HepG2 (cell line): Measurements from ENCODE around the gene KIAA0232. TPM values are rescaled to one million over a fixed set of nuclear protein-coding genes. Genes with fewer than 3 reads are reported as not detected.
A peak's percentile ranks its signal among the peaks of the same experiment; 100 is the strongest.

ENCODE experiments used
- CC2D1A ChIP-seq: sonication (generic); formaldehyde crosslinking; IDR thresholded peaks from 2 replicates; pipeline ENCODE4 v1.8.1; 2023; ENCODE audit warnings: mild to moderate bottlenecking, missing genetic modification reagents
- HOXA7 ChIP-seq: sonication (generic); formaldehyde crosslinking; IDR thresholded peaks from 2 replicates; pipeline ENCODE4 v1.8.1; 2022; ENCODE audit warnings: mild to moderate bottlenecking, missing genetic modification reagents, moderate library complexity
- HOXD1 ChIP-seq: sonication (generic); formaldehyde crosslinking; IDR thresholded peaks from 2 replicates; pipeline ENCODE4 v1.5.0; 2020; ENCODE audit warnings: missing genetic modification reagents
- PHF5A ChIP-seq: IDR thresholded peaks from one replicate; pipeline ENCODE4 v1.6.1; 2018; ENCODE audit warnings: low read depth, missing genetic modification reagents; ENCODE audit not compliant: unreplicated experiment
- POLR2AphosphoS2 ChIP-seq: IDR thresholded peaks from 2 replicates; pipeline ENCODE4 v1.6.1; 2011; ENCODE audit warnings: low read depth, low read length, improper control_type of control experiment
- RERE ChIP-seq: IDR thresholded peaks from 2 replicates; pipeline ENCODE4 v1.6.1; 2016; ENCODE audit warnings: low read depth, missing genetic modification reagents, missing compliant biosample characterization
- SIX1 ChIP-seq: sonication (generic); formaldehyde crosslinking; IDR thresholded peaks from 2 replicates; pipeline ENCODE4 v1.4.0; 2020; ENCODE audit warnings: missing genetic modification reagents, borderline replicate concordance
- ZNF18 ChIP-seq: sonication (generic); formaldehyde crosslinking; IDR thresholded peaks from 2 replicates; pipeline ENCODE4 v1.8.0; 2022; ENCODE audit warnings: mild to moderate bottlenecking, missing genetic modification reagents; ENCODE audit not compliant: insufficient replicate concordance
- ZNF557 ChIP-seq: sonication (generic); formaldehyde crosslinking; IDR thresholded peaks from 2 replicates; pipeline ENCODE4 v1.4.0; 2020; ENCODE audit warnings: missing genetic modification reagents
- polyA plus RNA-seq, 8 experiments: library from polyadenylated mRNA; depleted of rRNA in 3 of 8; stranded (reverse) in 7 of 8; unstranded in 1 of 8; fragments of >200 nt; fragmentation: Illumina TruSeq in 4 of 8; extraction: Trizol in 4 of 8; gene quantifications; 2 replicates each; pipeline versions ENCODE4 v1.2.1 to v1.2.3, GENCODE V29; 2011 to 2016; ENCODE audit warnings: low read depth in 4 of 8, missing spikeins in 1 of 8, mixed read lengths in 1 of 8; ENCODE audit not compliant: insufficient read depth in 1 of 8
- total RNA-seq, 5 experiments: library from RNA; depleted of rRNA; stranded (reverse); fragments of >200 nt; fragmentation: Illumina TruSeq; extraction: Trizol; gene quantifications; 2 replicates each; pipeline ENCODE4 v1.2.3, GENCODE V29; 2016; ENCODE audit warnings: low read depth in 1 of 5
- TF ChIP-seq, protein P1 (sequence below): sonication (generic); formaldehyde crosslinking; IDR thresholded peaks from 2 replicates; pipeline ENCODE4 v1.4.0; 2020; ENCODE audit warnings: missing genetic modification reagents, borderline replicate concordance
- TF ChIP-seq, protein P2 (sequence below): sonication (generic); formaldehyde crosslinking; IDR thresholded peaks from 2 replicates; pipeline ENCODE4 v1.5.0; 2020; ENCODE audit warnings: missing genetic modification reagents
- TF ChIP-seq, protein P3 (sequence below): fragments of 450-650 bp; IDR thresholded peaks from 2 replicates; pipeline ENCODE4 v1.6.1; 2017

The KIAA0232 gene
- total and polyA plus RNA-seq, 2 of the 13 experiments (the other 11 are each of a cell fraction or from before 2014, with no cell fraction given) = 7.8 to 17.1 TPM

DNA sequence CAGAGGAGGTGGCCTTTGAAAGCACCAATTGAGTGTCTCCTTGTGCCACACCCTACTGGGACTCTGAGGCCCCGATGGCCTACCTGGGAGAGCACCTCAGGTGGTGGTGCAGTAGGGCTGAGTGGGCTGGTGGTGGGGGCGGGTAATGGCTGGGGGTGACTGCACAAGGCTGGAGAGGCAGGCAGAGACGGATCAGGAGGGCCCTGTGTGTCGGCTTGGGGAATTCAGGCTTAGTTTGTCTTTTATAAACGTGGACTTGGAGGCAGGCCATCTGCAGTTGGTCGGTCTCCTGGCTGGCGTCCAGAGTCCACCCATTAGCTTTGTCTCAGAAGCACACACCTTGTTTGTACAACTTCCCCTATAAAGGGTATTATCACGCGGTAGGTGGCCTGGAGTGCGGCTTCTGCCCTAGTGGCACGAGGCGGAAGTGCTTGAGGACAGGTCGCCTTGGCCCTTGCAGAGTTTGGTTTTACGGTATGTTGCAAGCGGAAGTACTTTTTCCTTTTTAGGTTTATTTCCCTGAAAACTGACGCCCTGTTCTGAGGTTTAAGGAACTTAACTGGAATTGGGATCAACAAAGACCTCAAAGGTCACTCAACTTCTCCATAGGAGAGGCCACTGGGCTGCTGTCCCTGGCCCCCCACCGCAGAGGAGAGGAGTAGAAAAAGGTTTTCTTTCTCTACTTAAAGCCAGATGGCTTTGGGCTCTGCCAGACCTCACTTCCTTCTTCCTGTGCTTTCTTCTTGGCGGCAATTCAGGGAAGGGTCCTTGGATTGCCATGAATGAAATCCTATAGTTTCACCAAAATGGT lies 135.1 kb downstream of the KIAA0232 start (continued):
- TF ChIP-seq HOXD1 (CRISPR knock-in tag) = peak; percentile 92
- peak; percentile 34 for TF ChIP-seq ZNF18 (CRISPR knock-in tag)
- peak; percentile 58 for TF ChIP-seq PHF5A (CRISPR knock-in tag)
- TF ChIP-seq, protein P1, sequence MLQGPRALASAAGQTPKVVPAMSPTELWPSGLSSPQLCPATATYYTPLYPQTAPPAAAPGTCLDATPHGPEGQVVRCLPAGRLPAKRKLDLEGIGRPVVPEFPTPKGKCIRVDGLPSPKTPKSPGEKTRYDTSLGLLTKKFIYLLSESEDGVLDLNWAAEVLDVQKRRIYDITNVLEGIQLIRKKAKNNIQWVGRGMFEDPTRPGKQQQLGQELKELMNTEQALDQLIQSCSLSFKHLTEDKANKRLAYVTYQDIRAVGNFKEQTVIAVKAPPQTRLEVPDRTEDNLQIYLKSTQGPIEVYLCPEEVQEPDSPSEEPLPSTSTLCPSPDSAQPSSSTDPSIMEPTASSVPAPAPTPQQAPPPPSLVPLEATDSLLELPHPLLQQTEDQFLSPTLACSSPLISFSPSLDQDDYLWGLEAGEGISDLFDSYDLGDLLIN (CRISPR knock-in tag) = 0 out of 2 replicates have a peak, but pooled peaks have one; percentile 57
- TF ChIP-seq SIX1 (CRISPR knock-in tag) = peak; percentile 72; the same call in 1 of the 2 replicates
- no peak for TF ChIP-seq POLR2AphosphoS2
- peak; percentile 97 for TF ChIP-seq RERE (CRISPR knock-in tag)
- TF ChIP-seq, protein P2, sequence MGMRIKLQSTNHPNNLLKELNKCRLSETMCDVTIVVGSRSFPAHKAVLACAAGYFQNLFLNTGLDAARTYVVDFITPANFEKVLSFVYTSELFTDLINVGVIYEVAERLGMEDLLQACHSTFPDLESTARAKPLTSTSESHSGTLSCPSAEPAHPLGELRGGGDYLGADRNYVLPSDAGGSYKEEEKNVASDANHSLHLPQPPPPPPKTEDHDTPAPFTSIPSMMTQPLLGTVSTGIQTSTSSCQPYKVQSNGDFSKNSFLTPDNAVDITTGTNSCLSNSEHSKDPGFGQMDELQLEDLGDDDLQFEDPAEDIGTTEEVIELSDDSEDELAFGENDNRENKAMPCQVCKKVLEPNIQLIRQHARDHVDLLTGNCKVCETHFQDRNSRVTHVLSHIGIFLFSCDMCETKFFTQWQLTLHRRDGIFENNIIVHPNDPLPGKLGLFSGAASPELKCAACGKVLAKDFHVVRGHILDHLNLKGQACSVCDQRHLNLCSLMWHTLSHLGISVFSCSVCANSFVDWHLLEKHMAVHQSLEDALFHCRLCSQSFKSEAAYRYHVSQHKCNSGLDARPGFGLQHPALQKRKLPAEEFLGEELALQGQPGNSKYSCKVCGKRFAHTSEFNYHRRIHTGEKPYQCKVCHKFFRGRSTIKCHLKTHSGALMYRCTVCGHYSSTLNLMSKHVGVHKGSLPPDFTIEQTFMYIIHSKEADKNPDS (CRISPR knock-in tag) = no peak
- peak; percentile 90; the same call in 1 of the 2 replicates for TF ChIP-seq ZNF557 (CRISPR knock-in tag)
- TF ChIP-seq, protein P3, sequence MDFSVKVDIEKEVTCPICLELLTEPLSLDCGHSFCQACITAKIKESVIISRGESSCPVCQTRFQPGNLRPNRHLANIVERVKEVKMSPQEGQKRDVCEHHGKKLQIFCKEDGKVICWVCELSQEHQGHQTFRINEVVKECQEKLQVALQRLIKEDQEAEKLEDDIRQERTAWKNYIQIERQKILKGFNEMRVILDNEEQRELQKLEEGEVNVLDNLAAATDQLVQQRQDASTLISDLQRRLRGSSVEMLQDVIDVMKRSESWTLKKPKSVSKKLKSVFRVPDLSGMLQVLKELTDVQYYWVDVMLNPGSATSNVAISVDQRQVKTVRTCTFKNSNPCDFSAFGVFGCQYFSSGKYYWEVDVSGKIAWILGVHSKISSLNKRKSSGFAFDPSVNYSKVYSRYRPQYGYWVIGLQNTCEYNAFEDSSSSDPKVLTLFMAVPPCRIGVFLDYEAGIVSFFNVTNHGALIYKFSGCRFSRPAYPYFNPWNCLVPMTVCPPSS = no peak
- TF ChIP-seq CC2D1A = no peak
- TF ChIP-seq HOXA7 (CRISPR knock-in tag) = no peak
